Fibroblast of villous mesenchyme (primary cell): Measurements from ENCODE around the gene PPP5C. TPM values are rescaled to one million over a fixed set of nuclear protein-coding genes. Genes with fewer than 3 reads are reported as not detected.
A peak's percentile ranks its signal among the peaks of the same experiment; 100 is the strongest.

Experiments used
- DNase-seq: peaks from one replicate; pipeline ENCODE4 v3.0.0-alpha.2; 2010; ENCODE audit warnings: low read depth
- H3K4me3 ChIP-seq: 2 replicates; pipeline ENCODE4 v1.5.1; 2011; ENCODE audit warnings: low read depth, mild to moderate bottlenecking, low read length
- total RNA-seq: library from RNA; depleted of rRNA; stranded (reverse); fragments of >200 nt; gene quantifications from 2 replicates; pipeline ENCODE4 v1.2.3, GENCODE V29; 2012
- TF ChIP-seq, protein P1 (sequence below): IDR thresholded peaks from 2 replicates; pipeline ENCODE4 v1.5.1; 2012; ENCODE audit warnings: low read depth, mild to moderate bottlenecking, low read length; ENCODE audit not compliant: insufficient read depth

PPP5C gene
- total RNA-seq, 1 donor = 44.9 TPM

DNA sequence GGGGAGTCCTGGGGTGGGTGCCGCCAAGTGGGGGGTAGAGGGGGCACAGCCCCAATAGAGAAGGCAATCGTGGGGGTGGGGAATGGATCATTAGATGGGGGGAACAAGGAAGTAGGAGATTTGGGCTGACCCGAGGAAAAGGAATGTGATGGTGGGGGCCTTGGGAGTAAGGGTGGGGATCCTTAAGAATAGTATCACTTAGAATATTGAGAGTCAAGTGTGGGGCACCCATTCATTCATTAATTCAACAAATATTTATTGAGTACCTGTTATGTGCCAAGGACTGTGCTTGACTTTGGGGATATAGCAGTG lies 641 bp downstream of the PPP5C start:
- TF ChIP-seq, protein P1, sequence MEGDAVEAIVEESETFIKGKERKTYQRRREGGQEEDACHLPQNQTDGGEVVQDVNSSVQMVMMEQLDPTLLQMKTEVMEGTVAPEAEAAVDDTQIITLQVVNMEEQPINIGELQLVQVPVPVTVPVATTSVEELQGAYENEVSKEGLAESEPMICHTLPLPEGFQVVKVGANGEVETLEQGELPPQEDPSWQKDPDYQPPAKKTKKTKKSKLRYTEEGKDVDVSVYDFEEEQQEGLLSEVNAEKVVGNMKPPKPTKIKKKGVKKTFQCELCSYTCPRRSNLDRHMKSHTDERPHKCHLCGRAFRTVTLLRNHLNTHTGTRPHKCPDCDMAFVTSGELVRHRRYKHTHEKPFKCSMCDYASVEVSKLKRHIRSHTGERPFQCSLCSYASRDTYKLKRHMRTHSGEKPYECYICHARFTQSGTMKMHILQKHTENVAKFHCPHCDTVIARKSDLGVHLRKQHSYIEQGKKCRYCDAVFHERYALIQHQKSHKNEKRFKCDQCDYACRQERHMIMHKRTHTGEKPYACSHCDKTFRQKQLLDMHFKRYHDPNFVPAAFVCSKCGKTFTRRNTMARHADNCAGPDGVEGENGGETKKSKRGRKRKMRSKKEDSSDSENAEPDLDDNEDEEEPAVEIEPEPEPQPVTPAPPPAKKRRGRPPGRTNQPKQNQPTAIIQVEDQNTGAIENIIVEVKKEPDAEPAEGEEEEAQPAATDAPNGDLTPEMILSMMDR = no peak
- DNase-seq = no peak
- H3K4me3 ChIP-seq = peak overlapping the region; percentile 87

GRCh38 chr19:46347985-46348384 lies 1.1 kb downstream of the PPP5C start:
- peak overlapping the region; percentile 87 for H3K4me3 ChIP-seq
- TF ChIP-seq, protein P1 = no peak
- DNase-seq = no peak

GRCh38 chr19:46349311-46349993 lies 2.6 kb downstream of the PPP5C start:
- no peak overlapping the region for H3K4me3 ChIP-seq
- DNase-seq = no peak
- TF ChIP-seq, protein P1 = no peak

- TF ChIP-seq, protein P1 = no peak
- H3K4me3 ChIP-seq = no peak overlapping the region
- DNase-seq = no peak
These were observed 3.3 kb downstream of the PPP5C start for GRCh38 chr19:46350029-46350757.

GRCh38 chr19:46350758-46351159 lies 3.9 kb downstream of the PPP5C start:
- peak overlapping the region; percentile 1 for H3K4me3 ChIP-seq
- TF ChIP-seq, protein P1 = no peak

GRCh38 chr19:46351241-46352041 lies 4.6 kb downstream of the PPP5C start:
- peak; percentile 63 for DNase-seq
- no peak overlapping the region for H3K4me3 ChIP-seq
- TF ChIP-seq, protein P1 = no peak

More at GRCh38 chr19:46350758-46351159, 3.9 kb downstream of the PPP5C start:
- no peak for DNase-seq
